Stimulated activated CD8-positive, alpha-beta memory T cell treated with anti-CD3 and anti-CD28 coated beads, Interleukin-7, amount 100 ng/mL, for 1 hour (primary cell): Measurements from ENCODE around the gene HDHD3.
"Not testable (repeated sequence)": the region's sequence is repeated elsewhere in the genome, so short reads cannot be mapped to it uniquely, and the experiment has no call there.

Source experiments
- DNase-seq, 2 donors: peaks; one replicate each; pipeline ENCODE4 v3.0.0-alpha.2; 2020; ENCODE audit warnings: low read depth in 2 of 2

HDHD3 gene

GRCh38 chr9:113376634-113377567 is at the start of gene HDHD3:
Gene HDHD3, minus strand, starts transcription at chr9:113376986. Its CDS starts 2,632 bp downstream, at chr9:113374354.
- peak; percentile 60 to 68 for DNase-seq

GRCh38 chr9:113425072-113425471 is 48.3 kb upstream of the HDHD3 start:
- DNase-seq: no peak

- DNase-seq: no peak
These were observed 44.9 kb upstream of the HDHD3 start for GRCh38 chr9:113421726-113422125.

- no peak for DNase-seq
These were observed 40.6 kb upstream of the HDHD3 start for GRCh38 chr9:113417370-113417769.

GRCh38 chr9:113416149-113416721 is 39.4 kb upstream of the HDHD3 start:
- no peak for DNase-seq

- peak; percentile 84 to 91 for DNase-seq
These were observed 33.5 kb upstream of the HDHD3 start, which contains the start of the genes C9orf43 and POLE3 for GRCh38 chr9:113410207-113410864. Gene C9orf43, plus strand, starts transcription at chr9:113410747. Its CDS starts 2,747 bp downstream, at chr9:113413494. Gene POLE3, minus strand, starts transcription at chr9:113410675. Its CDS starts 382 bp downstream, at chr9:113410293.

GRCh38 chr9:113409883-113410206 is 33.1 kb upstream of the HDHD3 start:
- DNase-seq: no peak

GRCh38 chr9:113409481-113409880 is 32.7 kb upstream of the HDHD3 start:
- no peak for DNase-seq

- peak; percentile 14 to 16 for DNase-seq
These were observed 30.2 kb upstream of the HDHD3 start for GRCh38 chr9:113406873-113407511.

- not testable (repeated sequence) for DNase-seq
These were observed 29.6 kb upstream of the HDHD3 start for GRCh38 chr9:113406353-113406752.

- DNase-seq: no peak
These were observed 26.9 kb upstream of the HDHD3 start for GRCh38 chr9:113403646-113404045.

GRCh38 chr9:113401027-113401792 is 24.4 kb upstream of the HDHD3 start, which contains the start of gene ALAD:
Gene ALAD, minus strand, starts transcription at chr9:113401284. Its CDS starts 7,725 bp downstream, at chr9:113393559.
- peak; percentile 98 to 99 for DNase-seq

- DNase-seq: no peak
These were observed 22.9 kb upstream of the HDHD3 start for GRCh38 chr9:113399646-113400200.

GRCh38 chr9:113398796-113399195 is 22.0 kb upstream of the HDHD3 start:
- no peak for DNase-seq

- DNase-seq: no peak
These were observed 20.4 kb upstream of the HDHD3 start for GRCh38 chr9:113397203-113397631.

- DNase-seq: no peak
These were observed 18.4 kb upstream of the HDHD3 start for GRCh38 chr9:113395000-113395861.

GRCh38 chr9:113393281-113393680 is 16.5 kb upstream of the HDHD3 start:
- no peak for DNase-seq

- DNase-seq: no peak
These were observed 15.1 kb upstream of the HDHD3 start for GRCh38 chr9:113391917-113392316.

GRCh38 chr9:113390192-113390960 is 13.6 kb upstream of the HDHD3 start:
- no peak for DNase-seq
